Mammary epithelial cell (primary cell): ENCODE results near the gene RPS23.

Experiments
- CTCF ChIP-seq, 2 donors: IDR thresholded peaks in 1 of 2; conservative IDR thresholded peaks in 1 of 2; 2 replicates each; pipeline ENCODE4 v1.5.1; 2011 to 2012; ENCODE audit warnings: inconsistent platforms in 2 of 2, low read length in 2 of 2, mild to moderate bottlenecking in 2 of 2, control low read depth in 1 of 2, low read depth in 1 of 2; ENCODE audit not compliant: insufficient read depth in 1 of 2; ENCODE audit errors: extremely low read depth in 1 of 2
- EZH2 ChIP-seq: IDR thresholded peaks from 2 replicates; pipeline ENCODE4 v1.6.1; 2012; ENCODE audit warnings: low read length, inconsistent platforms, borderline replicate concordance

DNA sequence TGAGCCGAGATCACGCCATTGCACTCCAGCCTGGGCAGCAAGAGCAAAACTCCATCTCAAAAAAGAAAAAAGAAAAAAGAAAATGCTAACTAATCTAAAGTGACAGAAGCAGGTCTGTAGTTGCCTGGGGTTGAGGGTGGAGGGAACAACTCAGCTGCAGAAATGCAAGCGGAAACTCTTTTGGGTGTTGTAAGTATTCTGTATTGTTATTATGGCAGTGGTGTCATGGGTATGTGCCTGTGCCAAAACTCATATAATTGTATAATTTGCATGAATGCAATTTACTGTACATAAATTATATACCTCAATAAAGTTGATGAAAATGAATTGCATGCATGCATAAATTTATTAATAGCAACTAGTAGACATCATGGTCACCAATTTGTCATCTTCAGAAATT is 23.0 kb upstream of the RPS23 start:
- TF ChIP-seq EZH2 (no peak), CTCF (conservative IDR thresholded peaks at IDR 0.05 in 1 of 2, IDR thresholded peaks at IDR 0.05 in 1 of 2; ENCODE audit: extremely low read depth in 1 of 2, insufficient read depth in 1 of 2, low read depth in 1 of 2, low read length in 2 of 2) (no peak)
